ENCODE results near the gene ANAPC1.
A peak's percentile ranks its signal among the peaks of the same experiment; 100 is the strongest.

Gene ANAPC1, protein sequence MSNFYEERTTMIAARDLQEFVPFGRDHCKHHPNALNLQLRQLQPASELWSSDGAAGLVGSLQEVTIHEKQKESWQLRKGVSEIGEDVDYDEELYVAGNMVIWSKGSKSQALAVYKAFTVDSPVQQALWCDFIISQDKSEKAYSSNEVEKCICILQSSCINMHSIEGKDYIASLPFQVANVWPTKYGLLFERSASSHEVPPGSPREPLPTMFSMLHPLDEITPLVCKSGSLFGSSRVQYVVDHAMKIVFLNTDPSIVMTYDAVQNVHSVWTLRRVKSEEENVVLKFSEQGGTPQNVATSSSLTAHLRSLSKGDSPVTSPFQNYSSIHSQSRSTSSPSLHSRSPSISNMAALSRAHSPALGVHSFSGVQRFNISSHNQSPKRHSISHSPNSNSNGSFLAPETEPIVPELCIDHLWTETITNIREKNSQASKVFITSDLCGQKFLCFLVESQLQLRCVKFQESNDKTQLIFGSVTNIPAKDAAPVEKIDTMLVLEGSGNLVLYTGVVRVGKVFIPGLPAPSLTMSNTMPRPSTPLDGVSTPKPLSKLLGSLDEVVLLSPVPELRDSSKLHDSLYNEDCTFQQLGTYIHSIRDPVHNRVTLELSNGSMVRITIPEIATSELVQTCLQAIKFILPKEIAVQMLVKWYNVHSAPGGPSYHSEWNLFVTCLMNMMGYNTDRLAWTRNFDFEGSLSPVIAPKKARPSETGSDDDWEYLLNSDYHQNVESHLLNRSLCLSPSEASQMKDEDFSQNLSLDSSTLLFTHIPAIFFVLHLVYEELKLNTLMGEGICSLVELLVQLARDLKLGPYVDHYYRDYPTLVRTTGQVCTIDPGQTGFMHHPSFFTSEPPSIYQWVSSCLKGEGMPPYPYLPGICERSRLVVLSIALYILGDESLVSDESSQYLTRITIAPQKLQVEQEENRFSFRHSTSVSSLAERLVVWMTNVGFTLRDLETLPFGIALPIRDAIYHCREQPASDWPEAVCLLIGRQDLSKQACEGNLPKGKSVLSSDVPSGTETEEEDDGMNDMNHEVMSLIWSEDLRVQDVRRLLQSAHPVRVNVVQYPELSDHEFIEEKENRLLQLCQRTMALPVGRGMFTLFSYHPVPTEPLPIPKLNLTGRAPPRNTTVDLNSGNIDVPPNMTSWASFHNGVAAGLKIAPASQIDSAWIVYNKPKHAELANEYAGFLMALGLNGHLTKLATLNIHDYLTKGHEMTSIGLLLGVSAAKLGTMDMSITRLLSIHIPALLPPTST (N-terminal part only)

DNA sequence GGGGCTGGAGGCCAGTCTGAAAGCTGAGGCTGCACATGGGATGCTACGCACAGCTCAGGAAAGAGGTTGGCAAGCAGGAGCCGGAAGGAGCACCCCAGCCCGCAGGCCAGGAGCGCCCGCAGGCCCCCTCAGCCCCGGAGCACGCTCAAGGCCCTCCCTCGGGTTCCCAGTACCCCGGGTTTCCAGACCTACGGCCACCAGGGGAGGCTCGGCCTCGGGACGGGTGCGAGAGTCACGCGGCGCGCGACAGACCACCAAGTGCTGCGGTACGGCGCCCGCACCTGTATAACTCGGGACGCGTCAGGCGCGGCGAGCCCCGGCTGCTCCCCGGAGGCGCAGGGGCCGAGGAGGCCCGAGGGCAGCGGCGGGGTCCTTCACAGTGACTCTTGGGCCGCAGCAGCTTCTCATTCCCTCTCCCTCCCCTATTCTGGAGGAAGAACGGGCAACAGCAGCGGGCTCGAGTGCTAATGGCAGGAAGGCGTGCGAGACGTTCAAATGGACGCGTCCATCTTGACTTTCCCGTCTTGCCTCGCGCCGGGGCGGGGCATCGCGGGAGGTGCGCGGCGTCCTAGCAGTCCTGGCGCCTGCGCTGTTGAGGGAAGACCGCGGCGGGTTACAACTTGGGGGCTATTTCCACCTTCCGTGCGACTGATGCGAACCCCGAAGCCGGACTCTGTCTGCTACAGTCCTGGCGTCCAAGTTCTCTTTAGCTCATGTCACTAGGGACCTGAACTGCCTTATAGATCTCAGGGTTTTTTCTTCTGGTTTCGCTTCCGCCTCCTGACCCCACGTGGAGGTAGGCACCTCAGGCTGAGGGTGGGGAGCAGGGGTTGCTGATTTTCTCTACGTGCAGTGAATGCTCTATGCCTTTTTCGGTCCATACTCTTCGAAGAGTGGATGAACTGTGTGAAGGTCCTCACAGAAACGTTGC lies at the start of gene ANAPC1:
Gene ANAPC1 (minus strand): TSS at position 533 of the 931 bp plus-strand sequence. CDS start 3,368 bp downstream, outside the sequence.
- H3K9ac ChIP-seq (ENCODE audit: low read depth in 1 of 2, low read length in 2 of 2): peak within 1 kb of the TSS; percentile 72 to 98

DNA sequence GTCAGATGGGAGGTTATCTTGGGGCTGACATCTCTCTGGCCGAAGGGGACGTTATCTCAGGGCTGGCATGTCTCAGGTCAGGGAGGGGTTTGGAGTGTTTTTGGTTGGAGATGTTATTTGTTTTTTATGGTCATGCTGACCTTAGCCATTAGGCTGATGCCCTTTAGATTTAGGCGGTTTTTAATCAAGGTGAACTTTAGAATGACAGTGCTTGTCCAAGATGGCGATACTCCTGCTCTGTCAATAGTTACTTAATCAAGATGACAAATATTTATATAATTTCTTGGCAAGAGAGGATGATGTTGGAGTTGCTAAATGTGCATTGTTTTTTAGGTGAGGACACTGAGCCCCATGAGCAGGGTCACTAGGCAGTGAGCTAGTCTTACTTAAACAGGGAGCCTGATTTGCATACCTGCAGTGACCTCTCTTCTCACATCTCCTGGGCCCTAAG lies 48.9 kb upstream of the ANAPC1 start:
- no peak overlapping the region for H3K27ac ChIP-seq (ENCODE audit: low read depth, low read length)
- no peak overlapping the region for H3K9ac ChIP-seq (ENCODE audit: low read depth in 1 of 2, low read length in 2 of 2)
- peaks cover 0 to 4% of the 10 kb centered on the region in 2 donors for H3K36me3 ChIP-seq (ENCODE audit: control insufficient read depth in 1 of 2, insufficient read depth in 2 of 2, low read length in 2 of 2)
- H3K9me3 ChIP-seq (ENCODE audit: control insufficient read depth in 1 of 2, low read length in 2 of 2): no peaks in the 10 kb centered on the region
- no peaks in the 10 kb centered on the region for H3K27me3 ChIP-seq (ENCODE audit: control insufficient read depth in 1 of 2, insufficient read depth in 2 of 2, low read length in 2 of 2)
- peaks cover 7% of the 10 kb centered on the region in 2 donors for H3K4me1 ChIP-seq (ENCODE audit: control insufficient read depth in 1 of 2, insufficient read depth in 2 of 2, low read length in 2 of 2)
- no peak overlapping the region for H3K4me3 ChIP-seq (ENCODE audit: low read depth in 1 of 2, low read length in 2 of 2)

More for the DNA sequence above, at the start of gene ANAPC1:
- Histone ChIP-seq H3K27me3 (ENCODE audit: control insufficient read depth in 1 of 2, insufficient read depth in 2 of 2, low read length in 2 of 2) (no peaks in the 10 kb centered on the region), H3K36me3 (ENCODE audit: control insufficient read depth in 1 of 2, insufficient read depth in 2 of 2, low read length in 2 of 2) (no peaks in the 10 kb centered on the region), H3K27ac (ENCODE audit: low read depth, low read length) (peak within 1 kb of the TSS; percentile 78), H3K4me3 (ENCODE audit: low read depth in 1 of 2, low read length in 2 of 2) (peak within 1 kb of the TSS; percentile 94 to 98), H3K4me1 (ENCODE audit: control insufficient read depth in 1 of 2, insufficient read depth in 2 of 2, low read length in 2 of 2) (no peaks in the 10 kb centered on the region), H3K9me3 (ENCODE audit: control insufficient read depth in 1 of 2, low read length in 2 of 2) (no peaks in the 10 kb centered on the region)

DNA sequence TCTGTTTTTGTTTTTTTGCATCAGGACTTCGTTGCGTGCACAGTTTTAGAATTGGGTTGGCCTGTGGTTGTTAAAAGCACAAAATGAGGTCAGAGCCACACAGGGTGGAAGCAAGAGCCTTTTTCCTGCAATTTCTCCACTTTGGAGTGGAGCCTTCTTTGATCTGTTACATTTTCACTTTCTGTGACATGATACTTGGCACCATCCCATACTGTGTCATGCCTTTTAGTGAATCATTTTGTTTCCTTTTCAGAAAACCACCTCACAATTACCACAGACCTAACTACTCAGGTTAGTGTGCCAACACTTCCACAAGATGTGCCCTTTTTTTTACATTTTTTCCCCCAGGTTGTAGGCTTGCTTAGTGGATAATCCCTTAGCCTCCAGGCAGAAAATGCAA lies 46.9 kb upstream of the ANAPC1 start:
- no peak overlapping the region for H3K9ac ChIP-seq (ENCODE audit: low read depth in 1 of 2, low read length in 2 of 2)
- H3K27ac ChIP-seq (ENCODE audit: low read depth, low read length): no peak overlapping the region
- no peaks in the 10 kb centered on the region for H3K27me3 ChIP-seq (ENCODE audit: control insufficient read depth in 1 of 2, insufficient read depth in 2 of 2, low read length in 2 of 2)
- H3K9me3 ChIP-seq (ENCODE audit: control insufficient read depth in 1 of 2, low read length in 2 of 2): no peaks in the 10 kb centered on the region
- peaks cover 7 to 13% of the 10 kb centered on the region in 2 donors for H3K4me1 ChIP-seq (ENCODE audit: control insufficient read depth in 1 of 2, insufficient read depth in 2 of 2, low read length in 2 of 2)
- H3K4me3 ChIP-seq (ENCODE audit: low read depth in 1 of 2, low read length in 2 of 2): no peak overlapping the region
- peaks cover 0 to 4% of the 10 kb centered on the region in 2 donors for H3K36me3 ChIP-seq (ENCODE audit: control insufficient read depth in 1 of 2, insufficient read depth in 2 of 2, low read length in 2 of 2)

DNA sequence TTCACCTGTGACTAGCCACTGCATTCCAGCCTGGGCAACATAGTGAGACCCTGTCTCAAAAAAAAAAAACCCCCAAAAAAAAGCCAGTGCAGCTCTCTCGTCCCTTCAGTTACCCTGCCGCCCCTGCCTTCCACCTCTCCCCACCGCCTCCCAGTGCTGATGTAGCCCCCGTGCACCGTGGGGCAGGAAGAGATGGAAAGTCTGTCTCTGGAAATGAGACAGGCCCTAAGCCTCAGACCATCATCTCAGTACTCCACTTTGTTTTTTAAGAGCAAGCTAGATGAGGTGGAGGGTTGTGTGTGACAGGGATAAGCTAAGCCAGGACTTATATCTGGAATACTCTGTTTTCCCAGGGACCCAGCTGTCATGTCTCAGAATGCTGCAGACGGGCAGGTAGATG lies 46.4 kb upstream of the ANAPC1 start:
- no peaks in the 10 kb centered on the region for H3K9me3 ChIP-seq (ENCODE audit: control insufficient read depth in 1 of 2, low read length in 2 of 2)
- no peaks in the 10 kb centered on the region for H3K27me3 ChIP-seq (ENCODE audit: control insufficient read depth in 1 of 2, insufficient read depth in 2 of 2, low read length in 2 of 2)
- H3K36me3 ChIP-seq (ENCODE audit: control insufficient read depth in 1 of 2, insufficient read depth in 2 of 2, low read length in 2 of 2): peaks cover 0 to 4% of the 10 kb centered on the region in 2 donors
- no peak overlapping the region for H3K27ac ChIP-seq (ENCODE audit: low read depth, low read length)
- H3K4me1 ChIP-seq (ENCODE audit: control insufficient read depth in 1 of 2, insufficient read depth in 2 of 2, low read length in 2 of 2): peaks cover 7 to 13% of the 10 kb centered on the region in 2 donors
- no peak overlapping the region for H3K4me3 ChIP-seq (ENCODE audit: low read depth in 1 of 2, low read length in 2 of 2)
- H3K9ac ChIP-seq (ENCODE audit: low read depth in 1 of 2, low read length in 2 of 2): no peak overlapping the region

DNA sequence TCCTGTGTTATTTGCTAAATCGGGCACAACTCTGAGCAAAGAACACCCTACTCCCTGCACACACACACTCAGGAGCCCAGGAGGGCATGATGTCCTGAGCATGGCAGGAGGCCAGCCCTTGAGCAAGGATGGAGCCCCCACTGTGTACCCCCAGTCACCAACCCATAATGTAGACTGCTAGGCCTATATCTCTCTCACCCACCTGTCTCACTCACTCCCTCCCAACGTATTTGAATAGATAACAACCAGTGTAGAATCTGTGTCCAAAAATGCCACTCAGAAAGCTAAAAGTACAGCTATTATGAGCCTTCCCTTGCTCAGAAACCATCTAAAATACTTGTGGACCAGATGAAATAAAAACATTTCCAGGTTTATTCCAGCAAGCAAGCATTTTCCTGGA lies 43.7 kb upstream of the ANAPC1 start:
- Histone ChIP-seq H3K4me3 (ENCODE audit: low read depth in 1 of 2, low read length in 2 of 2) (no peak overlapping the region), H3K36me3 (ENCODE audit: control insufficient read depth in 1 of 2, insufficient read depth in 2 of 2, low read length in 2 of 2) (peaks cover 0 to 4% of the 10 kb centered on the region in 2 donors), H3K27me3 (ENCODE audit: control insufficient read depth in 1 of 2, insufficient read depth in 2 of 2, low read length in 2 of 2) (no peaks in the 10 kb centered on the region), H3K27ac (ENCODE audit: low read depth, low read length) (no peak overlapping the region), H3K4me1 (ENCODE audit: control insufficient read depth in 1 of 2, insufficient read depth in 2 of 2, low read length in 2 of 2) (peaks cover 8 to 16% of the 10 kb centered on the region in 2 donors), H3K9me3 (ENCODE audit: control insufficient read depth in 1 of 2, low read length in 2 of 2) (no peaks in the 10 kb centered on the region), H3K9ac (ENCODE audit: low read depth in 1 of 2, low read length in 2 of 2) (no peak overlapping the region)

DNA sequence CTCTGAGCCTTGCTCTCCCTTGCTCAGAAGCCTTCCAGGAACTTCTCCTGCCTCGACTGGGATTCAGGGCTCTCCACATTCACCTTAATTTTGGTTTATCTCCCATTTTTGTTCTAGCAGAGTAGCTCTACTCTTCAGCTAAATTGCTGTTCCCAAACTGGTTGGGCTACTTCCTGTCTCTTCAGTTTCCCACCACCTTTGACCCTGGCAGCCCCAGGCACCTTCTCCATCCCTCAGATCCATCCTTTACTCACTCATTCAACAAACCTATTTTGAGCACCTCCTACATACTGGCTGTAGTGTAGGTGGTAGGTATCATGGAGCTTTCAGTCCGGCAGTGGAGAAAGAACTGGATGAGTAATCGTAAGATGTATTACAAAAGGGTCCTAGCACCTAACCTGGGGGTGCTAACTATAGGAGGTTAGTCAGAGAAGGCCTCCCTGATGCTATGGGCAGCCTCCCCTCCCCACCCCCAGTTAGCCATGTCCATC lies 40.7 kb upstream of the ANAPC1 start:
- no peak overlapping the region for H3K4me3 ChIP-seq (ENCODE audit: low read depth in 1 of 2, low read length in 2 of 2)
- H3K4me1 ChIP-seq (ENCODE audit: control insufficient read depth in 1 of 2, insufficient read depth in 2 of 2, low read length in 2 of 2): peaks cover 10 to 19% of the 10 kb centered on the region in 2 donors
- H3K27ac ChIP-seq (ENCODE audit: low read depth, low read length): no peak overlapping the region
- no peaks in the 10 kb centered on the region for H3K27me3 ChIP-seq (ENCODE audit: control insufficient read depth in 1 of 2, insufficient read depth in 2 of 2, low read length in 2 of 2)
- H3K36me3 ChIP-seq (ENCODE audit: control insufficient read depth in 1 of 2, insufficient read depth in 2 of 2, low read length in 2 of 2): peaks cover 0 to under 1% of the 10 kb centered on the region in 2 donors
- no peaks in the 10 kb centered on the region for H3K9me3 ChIP-seq (ENCODE audit: control insufficient read depth in 1 of 2, low read length in 2 of 2)
- no peak overlapping the region for H3K9ac ChIP-seq (ENCODE audit: low read depth in 1 of 2, low read length in 2 of 2)

DNA sequence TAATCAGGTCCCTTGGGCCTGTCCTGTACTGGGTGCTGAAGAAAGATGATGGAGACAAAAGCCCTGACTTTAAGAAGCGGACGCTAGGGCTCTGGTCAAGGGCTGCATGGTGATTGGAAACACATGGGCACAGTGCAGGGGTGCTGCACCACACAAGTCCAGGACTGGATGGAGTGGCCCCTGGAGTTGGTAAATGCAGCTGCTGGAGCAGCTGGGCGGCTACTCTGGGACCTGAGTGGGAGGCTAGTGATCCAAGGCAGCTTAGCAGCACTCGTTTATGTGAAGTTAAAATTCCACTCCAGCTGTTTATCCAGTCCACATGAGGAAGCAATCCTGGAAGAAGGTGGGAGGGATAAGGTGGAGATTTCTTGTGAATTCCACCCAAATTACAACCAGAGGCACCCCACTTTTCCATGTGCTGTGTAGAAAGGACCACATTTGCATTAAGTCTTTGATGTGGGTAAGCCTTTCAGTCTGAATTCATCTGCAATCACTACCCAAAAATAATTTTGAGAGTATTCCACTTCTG lies 39.3 kb upstream of the ANAPC1 start:
- Histone ChIP-seq H3K9me3 (ENCODE audit: control insufficient read depth in 1 of 2, low read length in 2 of 2) (no peaks in the 10 kb centered on the region), H3K9ac (ENCODE audit: low read depth in 1 of 2, low read length in 2 of 2) (no peak overlapping the region), H3K4me1 (ENCODE audit: control insufficient read depth in 1 of 2, insufficient read depth in 2 of 2, low read length in 2 of 2) (peaks cover 23 to 31% of the 10 kb centered on the region in 2 donors), H3K27ac (ENCODE audit: low read depth, low read length) (no peak overlapping the region), H3K27me3 (ENCODE audit: control insufficient read depth in 1 of 2, insufficient read depth in 2 of 2, low read length in 2 of 2) (no peaks in the 10 kb centered on the region), H3K4me3 (ENCODE audit: low read depth in 1 of 2, low read length in 2 of 2) (no peak overlapping the region), H3K36me3 (ENCODE audit: control insufficient read depth in 1 of 2, insufficient read depth in 2 of 2, low read length in 2 of 2) (no peaks in the 10 kb centered on the region)

DNA sequence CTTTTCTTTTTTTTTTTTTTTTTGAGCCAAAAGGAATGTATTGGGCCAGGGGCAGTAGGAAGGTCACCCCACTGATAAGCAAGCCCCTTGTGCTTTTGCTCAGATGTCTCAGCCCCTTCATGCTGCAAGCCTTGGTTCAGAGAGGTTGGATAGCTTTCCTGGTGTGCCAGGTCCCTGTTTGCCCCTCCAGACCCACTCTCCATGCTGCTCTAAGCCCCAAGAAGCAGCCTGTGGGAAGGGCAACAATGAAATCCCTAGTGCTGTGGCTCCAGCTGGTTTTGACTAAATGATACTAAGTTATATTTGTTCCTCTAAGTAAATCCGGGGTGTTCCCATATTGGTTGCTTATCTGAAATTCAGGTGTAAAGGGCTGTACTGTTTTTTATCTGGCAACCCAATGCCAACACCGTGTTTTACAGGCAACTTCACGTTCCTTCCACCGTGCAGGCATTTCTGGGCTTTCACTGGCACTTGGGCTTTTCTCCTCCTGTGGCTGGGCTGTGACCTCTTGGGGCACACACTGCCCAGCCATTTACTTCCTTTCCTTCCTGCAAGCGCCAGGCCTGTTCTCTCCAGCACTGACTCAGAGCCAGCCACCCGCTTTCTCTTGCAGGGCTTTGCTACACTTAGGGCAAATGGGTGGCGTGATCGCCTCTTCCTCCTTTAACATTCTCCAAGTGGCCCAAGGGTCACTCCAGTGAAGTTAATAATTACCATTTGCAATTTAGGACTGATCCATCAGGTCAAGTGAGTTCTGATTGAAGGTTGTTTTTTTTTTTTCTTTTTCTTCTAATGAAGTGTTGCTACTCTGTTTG lies 36.0 kb upstream of the ANAPC1 start:
- H3K9ac ChIP-seq (ENCODE audit: low read depth in 1 of 2, low read length in 2 of 2): no peak overlapping the region
- peak overlapping the region; percentile 30 for H3K27ac ChIP-seq (ENCODE audit: low read depth, low read length)
- H3K4me3 ChIP-seq (ENCODE audit: low read depth in 1 of 2, low read length in 2 of 2): peak overlapping the region; percentile 29 to 51
- no peaks in the 10 kb centered on the region for H3K9me3 ChIP-seq (ENCODE audit: control insufficient read depth in 1 of 2, low read length in 2 of 2)
- H3K4me1 ChIP-seq (ENCODE audit: control insufficient read depth in 1 of 2, insufficient read depth in 2 of 2, low read length in 2 of 2): peaks cover 25 to 28% of the 10 kb centered on the region in 2 donors
- no peaks in the 10 kb centered on the region for H3K27me3 ChIP-seq (ENCODE audit: control insufficient read depth in 1 of 2, insufficient read depth in 2 of 2, low read length in 2 of 2)
- H3K36me3 ChIP-seq (ENCODE audit: control insufficient read depth in 1 of 2, insufficient read depth in 2 of 2, low read length in 2 of 2): no peaks in the 10 kb centered on the region

Measured in duodenal mucosa (tissue), 2 donors.